ENCODE measurements around the gene BHLHE41. TPM values are rescaled to one million over a fixed set of nuclear protein-coding genes. Genes with fewer than 3 reads are reported as not detected.

Gene BHLHE41
- total and polyA plus RNA-seq, 8 donors, result 3.8 to 29.4 (median 10.9) TPM

DNA sequence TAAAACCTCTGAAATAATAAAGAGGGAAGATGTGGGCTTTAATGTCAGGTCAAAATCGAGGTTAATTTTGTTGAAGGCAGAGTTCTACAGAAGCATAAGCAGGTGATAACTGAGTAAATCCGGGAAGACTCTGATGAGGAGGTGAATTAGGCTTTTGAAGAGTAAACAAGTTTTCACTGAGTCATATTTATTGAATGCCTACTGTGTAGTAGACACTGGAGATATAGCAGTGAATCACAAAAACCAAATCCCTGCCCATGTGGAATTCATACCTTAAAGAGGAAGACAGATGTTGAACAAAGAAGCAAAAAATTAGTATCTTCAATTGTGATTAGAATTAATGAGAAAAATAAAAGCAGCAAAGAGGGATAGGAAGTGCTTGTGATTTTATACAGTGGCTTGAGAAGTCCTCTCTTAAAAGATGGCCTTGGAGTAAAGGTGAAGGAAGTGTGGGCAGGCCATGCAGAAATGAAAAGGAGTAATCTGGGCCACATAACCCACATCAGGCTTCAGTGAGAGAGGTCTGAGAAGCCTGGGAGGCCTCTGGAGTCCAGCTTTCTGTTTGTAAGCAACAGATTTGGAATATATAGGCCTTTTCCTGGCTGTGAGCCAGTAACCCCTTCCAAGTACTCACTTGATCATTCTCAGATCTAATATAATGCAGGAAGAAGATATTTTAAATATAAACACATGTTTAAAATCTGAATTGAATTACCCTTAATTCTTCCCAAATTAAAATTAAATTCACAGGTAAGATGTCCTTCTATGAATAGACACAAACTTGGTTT lies 46.7 kb downstream of the BHLHE41 start:
- FAIRE-seq (no peak), DNase-seq (no peak), ATAC-seq (no peak)
- intact Hi-C loops (cut with DNase I), result no loop called here
- TF ChIP-seq, protein P1, sequence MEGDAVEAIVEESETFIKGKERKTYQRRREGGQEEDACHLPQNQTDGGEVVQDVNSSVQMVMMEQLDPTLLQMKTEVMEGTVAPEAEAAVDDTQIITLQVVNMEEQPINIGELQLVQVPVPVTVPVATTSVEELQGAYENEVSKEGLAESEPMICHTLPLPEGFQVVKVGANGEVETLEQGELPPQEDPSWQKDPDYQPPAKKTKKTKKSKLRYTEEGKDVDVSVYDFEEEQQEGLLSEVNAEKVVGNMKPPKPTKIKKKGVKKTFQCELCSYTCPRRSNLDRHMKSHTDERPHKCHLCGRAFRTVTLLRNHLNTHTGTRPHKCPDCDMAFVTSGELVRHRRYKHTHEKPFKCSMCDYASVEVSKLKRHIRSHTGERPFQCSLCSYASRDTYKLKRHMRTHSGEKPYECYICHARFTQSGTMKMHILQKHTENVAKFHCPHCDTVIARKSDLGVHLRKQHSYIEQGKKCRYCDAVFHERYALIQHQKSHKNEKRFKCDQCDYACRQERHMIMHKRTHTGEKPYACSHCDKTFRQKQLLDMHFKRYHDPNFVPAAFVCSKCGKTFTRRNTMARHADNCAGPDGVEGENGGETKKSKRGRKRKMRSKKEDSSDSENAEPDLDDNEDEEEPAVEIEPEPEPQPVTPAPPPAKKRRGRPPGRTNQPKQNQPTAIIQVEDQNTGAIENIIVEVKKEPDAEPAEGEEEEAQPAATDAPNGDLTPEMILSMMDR (IDR thresholded peaks at IDR 0.05), result no peak
- no peaks in the 10 kb centered on the region for H3K4me1 ChIP-seq
- H3K27me3 ChIP-seq, result no peaks in the 10 kb centered on the region
- 82 to 86% methylated on average over 2 of the region's 2 CpGs for WGBS, 2 donors
- no peak overlapping the region for H3K4me3 ChIP-seq
- no peaks in the 10 kb centered on the region for H3K36me3 ChIP-seq
- H3K9me3 ChIP-seq, result no peaks in the 10 kb centered on the region
- H3K27ac ChIP-seq, result no peak overlapping the region

Other genes with a start within 250 kb of the BHLHE41 start
- gene RASSF8, start 166.4 kb downstream of the BHLHE41 start, total RNA-seq, result 10 to 100 TPM in 3 of 6 donors, 1 to 10 TPM in 3; 6.3 to 25.0 (median 10.5) TPM
- 1 to 10 TPM; 4.3 TPM for gene RASSF8, start 166.4 kb downstream of the BHLHE41 start, polyA plus RNA-seq
- 10 to 100 TPM in 1 of 6 donors, 1 to 10 TPM in 5; 3.7 to 11.9 (median 5.8) TPM for gene SSPN, start 70.5 kb upstream of the BHLHE41 start, total RNA-seq
- gene SSPN, start 70.5 kb upstream of the BHLHE41 start, polyA plus RNA-seq, result 1 to 10 TPM in 1 of 2 donors, under 1 TPM in 1; 0.61 to 2.1 TPM